Airway epithelial cell (primary cell): ENCODE data around the gene SV2B. TPM values are rescaled to one million over a fixed set of nuclear protein-coding genes. Genes with fewer than 3 reads are reported as not detected.

Experiments
- total RNA-seq: library from RNA; depleted of rRNA; stranded (reverse); fragments of >200 nt; gene quantifications from 2 replicates; pipeline ENCODE4 v1.2.3, GENCODE V29; 2015

Gene SV2B
- total RNA-seq, result not detected in 2 replicates

GRCh38 chr15:91099995-91100813, at the start of gene SV2B:
Gene SV2B, plus strand, starts transcription at chr15:91100257. Its CDS starts 126,007 bp downstream, at chr15:91226264.

Other genes with a start within 250 kb of the SV2B start
- 96.0 and 106 TPM in 2 replicates for gene FURIN, start 231.7 kb upstream of the SV2B start, total RNA-seq
- gene FES, start 215.8 kb upstream of the SV2B start, total RNA-seq, result 1.8 and 4.4 TPM in 2 replicates
- gene MAN2A2, start 197.0 kb upstream of the SV2B start, total RNA-seq, result 10.2 and 10.3 TPM in 2 replicates
- gene HDDC3, start 167.7 kb upstream of the SV2B start, total RNA-seq, result 18.5 and 20.0 TPM in 2 replicates
- gene UNC45A, start 165.0 kb upstream of the SV2B start, total RNA-seq, result 41.0 and 55.9 TPM in 2 replicates
- 18.5 and 24.5 TPM in 2 replicates for gene RCCD1, start 145.4 kb upstream of the SV2B start, total RNA-seq
- gene PRC1, start 105.7 kb upstream of the SV2B start, total RNA-seq, result 99.7 and 110 TPM in 2 replicates
- gene VPS33B, start 77.7 kb upstream of the SV2B start, total RNA-seq, result 10.8 and 16.8 TPM in 2 replicates